ENCODE results near the gene LRRFIP1.
"Not testable (repeated sequence)": the region's sequence is repeated elsewhere in the genome, so short reads cannot be mapped to it uniquely, and the experiment has no call there.

Gene LRRFIP1

DNA sequence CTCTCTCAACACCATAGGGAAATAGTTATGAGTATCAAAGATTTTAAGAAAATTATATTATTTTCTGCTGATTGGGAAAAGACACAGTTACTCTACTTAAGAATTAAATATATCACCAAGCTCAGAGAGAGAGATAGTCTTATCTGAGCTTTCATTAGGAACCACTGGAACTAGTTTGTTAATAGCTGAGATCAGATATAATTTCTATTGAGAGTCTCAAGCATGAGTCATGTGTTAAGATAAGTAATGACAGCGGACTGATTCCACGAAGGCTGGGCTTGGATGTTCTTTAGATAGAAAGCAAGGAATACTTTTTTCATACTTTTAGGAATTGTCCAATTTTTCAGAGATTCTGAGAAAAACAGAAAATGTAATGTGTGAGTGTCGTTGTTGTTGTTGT lies 126.8 kb downstream of the LRRFIP1 start:
- no peak for DNase-seq

DNA sequence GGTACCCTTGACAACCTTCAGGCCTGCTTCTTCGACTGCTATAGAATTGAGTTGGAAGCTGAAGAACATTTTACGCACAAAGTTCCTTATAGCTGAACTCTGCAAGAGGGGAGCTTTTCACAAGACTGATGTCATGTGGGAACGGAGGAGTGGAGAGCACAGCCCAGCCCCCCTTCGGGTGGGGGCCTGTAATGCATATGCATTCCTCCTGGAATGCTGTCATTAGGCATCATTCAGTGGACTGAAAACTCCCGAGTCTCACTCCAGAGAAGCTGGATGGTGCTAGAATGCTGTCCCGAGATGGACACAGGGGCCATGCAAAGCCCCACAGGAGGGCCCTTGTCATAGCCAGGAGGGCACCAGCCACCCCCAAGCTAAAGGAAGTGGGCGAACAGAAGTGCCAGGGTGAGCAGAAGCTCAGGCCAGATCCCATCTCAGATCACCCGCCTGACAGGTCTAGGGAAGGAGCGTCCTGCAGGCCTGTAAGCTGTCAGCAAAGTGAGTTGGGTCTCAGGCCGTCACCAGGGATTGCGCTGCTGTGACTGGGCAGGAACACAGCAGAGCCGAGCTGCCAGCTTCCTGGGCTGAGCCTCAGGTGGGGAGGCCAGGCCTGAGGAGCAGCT lies 127.3 kb downstream of the LRRFIP1 start:
- no peak for DNase-seq

DNA sequence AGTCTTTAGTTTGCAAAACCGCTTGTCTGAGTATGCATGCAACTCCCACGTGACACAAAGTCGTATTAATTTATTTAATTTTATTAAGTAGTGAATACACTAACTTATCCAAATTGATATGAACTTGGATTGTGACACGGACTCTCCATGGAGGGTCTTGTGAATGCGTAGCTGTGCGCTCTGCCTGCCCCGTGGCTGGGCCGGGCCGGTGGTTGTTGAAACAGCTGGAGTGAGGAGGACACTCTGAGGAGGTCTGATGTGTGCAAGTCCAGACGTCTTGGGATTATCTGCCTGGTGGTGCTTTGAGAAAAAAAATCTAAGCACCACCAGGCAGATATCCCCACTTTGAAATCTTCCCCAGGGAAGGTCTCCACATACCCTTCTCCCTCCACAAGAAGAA lies 130.2 kb downstream of the LRRFIP1 start:
- no peak for DNase-seq

DNA sequence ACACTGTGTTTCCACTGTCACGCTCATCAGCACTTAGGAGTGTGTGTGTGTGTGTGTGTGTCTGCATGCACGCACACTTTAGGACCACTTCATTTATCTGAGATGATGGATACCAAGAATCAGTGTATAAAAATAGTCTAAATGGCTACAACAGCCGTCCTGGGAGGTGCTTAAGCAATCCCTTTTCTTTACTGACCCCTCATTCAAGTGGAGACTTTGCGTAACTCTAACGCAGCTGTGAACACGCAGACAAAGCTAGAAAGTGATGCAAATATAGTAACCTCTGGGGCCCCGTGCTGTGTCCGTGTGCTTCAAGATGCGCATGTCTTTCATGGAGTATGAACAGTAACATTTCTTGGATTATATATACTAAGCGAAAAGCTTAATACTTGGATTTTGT lies 130.8 kb downstream of the LRRFIP1 start:
- DNase-seq: no peak

DNA sequence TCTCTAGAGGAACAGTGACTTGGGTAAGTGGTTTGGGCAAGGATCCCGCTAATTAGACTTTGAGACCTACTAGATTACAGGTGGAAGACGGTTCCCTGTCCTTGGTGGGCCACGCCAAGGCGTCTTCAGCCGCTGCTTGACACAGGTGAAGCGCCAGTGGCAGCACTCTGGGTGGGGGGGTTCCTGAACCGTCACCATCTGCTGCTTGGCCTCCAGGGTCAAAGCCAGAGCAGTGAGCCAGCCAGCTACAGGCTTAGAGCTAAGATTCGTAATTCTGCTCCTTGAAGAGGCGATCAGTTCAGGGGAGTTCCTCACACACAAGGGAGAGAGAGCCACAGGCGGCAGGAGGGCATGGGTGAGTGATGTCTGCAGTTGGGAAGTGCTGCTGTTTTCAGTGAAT lies 131.8 kb downstream of the LRRFIP1 start:
- DNase-seq: no peak

DNA sequence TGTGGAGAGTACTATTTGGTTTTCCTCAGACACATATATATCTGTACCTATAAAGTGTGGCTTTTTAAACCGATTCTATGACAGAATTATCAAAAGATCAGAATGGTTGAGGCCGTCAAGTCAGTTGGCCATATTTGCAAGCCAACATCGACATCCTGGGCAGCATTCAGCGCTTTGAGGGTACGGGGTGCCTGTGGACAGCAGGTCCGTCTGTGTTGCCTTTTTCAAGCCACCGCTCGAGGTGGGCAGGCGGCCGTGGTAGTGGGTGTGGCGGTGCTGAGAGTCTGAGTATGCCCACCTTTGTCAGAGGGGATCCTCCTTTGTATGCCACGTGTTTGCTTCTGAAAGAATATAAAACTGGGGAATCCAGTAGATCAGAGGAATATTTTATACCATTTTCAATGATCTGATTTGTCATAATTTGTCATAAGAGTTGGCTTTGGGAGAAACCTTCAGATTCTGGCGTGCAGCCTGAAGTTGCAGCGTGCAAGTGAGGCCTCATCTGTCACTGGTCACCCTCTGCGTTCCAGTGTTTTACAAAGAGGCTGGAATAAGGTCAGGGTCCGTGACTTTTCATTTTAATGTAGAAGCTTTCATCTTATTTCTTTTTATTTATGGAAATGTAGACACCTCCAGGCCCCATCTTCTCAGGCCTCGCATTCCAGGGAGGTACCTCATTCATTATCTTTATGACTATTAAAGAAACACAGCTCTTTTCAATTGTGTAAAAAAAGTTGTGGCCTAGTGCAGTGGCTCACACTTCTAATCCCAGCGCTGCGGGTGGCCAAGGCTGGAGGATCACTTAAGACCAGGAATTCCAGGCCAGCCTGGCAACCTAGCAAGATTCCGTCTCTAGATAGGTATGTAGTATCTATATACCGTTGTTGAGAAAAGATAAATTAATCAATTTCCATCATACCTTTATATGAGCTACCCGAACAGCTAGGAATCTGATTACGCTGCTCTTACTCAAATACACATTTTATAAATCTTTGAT lies 133.4 kb downstream of the LRRFIP1 start:
- no peak for DNase-seq

DNA sequence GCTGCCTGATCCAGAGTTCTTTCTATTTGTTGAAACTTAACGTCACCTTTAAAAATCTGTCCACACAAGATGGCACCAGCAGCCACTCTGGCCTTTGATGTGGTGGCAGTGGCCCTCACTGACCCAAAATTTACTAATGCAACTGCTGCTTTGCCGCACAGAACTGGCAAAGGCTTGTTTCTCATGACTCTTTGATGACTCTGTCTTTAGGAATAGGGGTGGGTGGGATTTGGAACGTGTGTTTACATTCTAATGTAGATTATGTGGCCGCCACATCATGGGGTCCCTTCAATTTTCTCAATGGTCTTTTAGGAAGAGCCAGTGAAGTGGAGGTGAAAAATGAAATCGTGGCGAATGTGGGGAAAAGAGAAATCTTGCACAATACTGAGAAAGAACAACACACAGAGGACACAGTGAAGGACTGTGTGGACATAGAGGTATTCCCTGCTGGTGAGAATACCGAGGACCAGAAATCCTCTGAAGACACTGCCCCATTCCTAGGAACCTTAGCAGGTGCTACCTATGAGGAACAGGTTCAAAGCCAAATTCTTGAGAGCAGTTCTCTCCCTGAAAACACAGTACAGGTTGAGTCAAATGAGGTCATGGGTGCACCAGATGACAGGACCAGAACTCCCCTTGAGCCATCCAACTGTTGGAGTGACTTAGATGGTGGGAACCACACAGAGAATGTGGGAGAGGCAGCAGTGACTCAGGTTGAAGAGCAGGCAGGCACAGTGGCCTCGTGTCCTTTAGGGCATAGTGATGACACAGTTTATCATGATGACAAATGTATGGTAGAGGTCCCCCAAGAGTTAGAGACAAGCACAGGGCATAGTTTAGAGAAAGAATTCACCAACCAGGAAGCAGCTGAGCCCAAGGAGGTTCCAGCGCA lies 135.2 kb downstream of the LRRFIP1 start:
- not testable (repeated sequence) for DNase-seq

DNA sequence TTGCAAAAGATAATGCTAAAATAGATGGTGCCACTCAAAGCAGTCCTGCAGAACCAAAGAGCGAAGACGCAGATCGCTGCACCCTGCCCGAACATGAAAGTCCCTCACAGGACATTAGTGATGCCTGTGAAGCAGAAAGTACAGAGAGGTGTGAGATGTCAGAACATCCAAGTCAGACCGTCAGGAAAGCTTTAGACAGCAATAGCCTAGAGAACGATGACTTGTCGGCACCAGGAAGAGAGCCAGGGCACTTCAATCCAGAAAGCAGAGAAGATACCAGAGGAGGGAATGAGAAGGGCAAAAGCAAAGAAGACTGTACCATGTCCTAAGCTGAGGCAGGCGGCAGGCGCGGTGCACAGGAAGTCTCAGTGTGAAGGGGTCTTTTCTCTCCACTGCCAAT lies 136.4 kb downstream of the LRRFIP1 start:
- DNase-seq: no peak

DNA sequence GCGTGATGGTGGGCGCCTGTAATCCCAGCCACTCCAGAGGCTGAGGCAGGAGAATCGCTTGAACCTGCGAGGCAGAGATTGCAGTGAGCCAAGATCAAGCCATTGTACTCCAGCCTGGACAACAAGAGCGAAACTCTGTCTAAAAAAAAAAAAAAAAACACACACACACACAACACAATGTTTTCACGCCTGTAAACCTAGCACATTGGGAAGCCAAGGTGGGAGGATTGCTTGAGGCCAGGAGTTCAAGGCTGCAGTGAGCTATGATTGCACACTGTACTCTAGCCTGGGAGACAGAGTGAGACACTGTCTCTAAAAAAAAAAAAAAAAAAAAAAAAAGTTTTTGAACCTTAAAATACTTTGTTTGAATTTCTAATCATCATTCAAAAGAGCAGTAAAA lies 137.7 kb downstream of the LRRFIP1 start:
- DNase-seq: not testable (repeated sequence)

DNA sequence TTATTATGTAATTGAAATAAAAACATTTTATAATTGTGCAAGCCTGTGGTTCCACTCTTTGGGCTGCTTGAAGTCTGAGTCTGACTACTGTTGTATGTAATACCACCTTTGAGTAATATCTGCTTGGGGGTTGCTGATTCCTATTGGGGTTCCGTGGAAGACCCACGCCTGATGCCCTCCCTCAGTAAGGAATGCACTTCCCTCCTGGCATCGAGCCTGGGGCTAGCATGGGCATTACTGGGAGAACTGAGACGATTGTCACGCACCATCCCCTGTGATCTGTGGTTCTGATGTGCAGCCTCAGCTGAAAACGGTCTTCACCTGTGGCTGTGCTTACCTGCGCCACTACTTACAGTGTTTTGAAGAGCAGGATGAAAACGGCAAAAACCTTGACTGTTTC lies 138.5 kb downstream of the LRRFIP1 start:
- DNase-seq: no peak

DNA sequence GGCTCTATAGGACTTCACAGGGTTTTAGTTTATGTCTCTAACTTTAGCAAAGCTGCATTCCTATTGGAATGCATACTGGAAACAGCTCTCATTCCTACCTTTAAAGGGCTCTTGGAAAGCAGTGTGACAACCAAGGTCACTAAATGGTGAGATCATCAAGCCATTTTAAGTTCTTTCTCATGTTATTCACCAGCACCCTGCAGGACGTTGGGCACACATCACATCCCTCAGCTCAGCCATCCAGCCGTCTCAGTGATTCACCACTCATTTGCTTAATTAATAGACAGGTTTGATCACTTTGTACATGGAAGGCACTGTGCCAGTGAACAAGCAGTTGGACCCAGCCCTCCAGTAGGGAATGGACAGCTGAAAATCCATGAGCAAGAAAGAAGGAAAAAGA lies 139.0 kb downstream of the LRRFIP1 start:
- DNase-seq: no peak

DNA sequence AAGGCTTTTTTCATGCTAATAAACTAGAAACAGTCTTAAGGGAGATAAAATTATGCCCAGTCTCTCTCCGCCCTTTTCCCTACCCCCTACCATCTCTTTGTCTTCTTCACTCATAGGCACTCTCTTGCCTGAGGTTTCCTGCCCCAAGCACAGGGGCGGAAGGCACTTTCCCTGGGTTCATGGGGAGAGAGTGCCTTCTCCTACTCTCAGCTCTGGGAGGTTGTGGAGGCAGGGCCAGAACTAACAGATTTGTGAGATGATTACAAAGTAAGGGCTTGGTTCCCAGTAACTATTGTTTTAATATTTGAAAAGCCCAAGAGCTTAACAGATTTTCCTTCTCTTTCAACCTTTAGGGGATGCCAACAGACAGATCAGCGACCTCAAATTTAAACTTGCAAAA lies 145.1 kb downstream of the LRRFIP1 start:
- DNase-seq: no peak

DNA sequence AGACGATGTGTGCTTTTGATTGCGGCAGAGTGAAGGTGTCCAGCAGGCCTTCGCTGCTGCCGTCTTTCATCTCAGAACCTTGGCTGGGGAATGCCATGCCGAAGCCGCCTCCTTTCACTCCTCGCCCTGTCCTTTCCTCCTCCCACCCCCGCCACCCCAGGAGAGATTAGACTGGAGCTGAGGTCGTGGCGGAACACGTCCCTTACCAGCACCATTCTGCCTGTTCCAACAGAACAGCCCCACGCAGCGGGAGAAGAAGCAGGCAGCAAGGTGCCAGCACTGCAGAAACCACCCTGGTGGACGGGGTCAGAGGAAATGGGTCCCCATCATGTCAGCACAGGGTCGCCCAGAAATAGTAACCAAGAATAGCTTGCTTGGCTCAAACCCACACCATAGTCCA lies 146.4 kb downstream of the LRRFIP1 start:
- DNase-seq: no peak

DNA sequence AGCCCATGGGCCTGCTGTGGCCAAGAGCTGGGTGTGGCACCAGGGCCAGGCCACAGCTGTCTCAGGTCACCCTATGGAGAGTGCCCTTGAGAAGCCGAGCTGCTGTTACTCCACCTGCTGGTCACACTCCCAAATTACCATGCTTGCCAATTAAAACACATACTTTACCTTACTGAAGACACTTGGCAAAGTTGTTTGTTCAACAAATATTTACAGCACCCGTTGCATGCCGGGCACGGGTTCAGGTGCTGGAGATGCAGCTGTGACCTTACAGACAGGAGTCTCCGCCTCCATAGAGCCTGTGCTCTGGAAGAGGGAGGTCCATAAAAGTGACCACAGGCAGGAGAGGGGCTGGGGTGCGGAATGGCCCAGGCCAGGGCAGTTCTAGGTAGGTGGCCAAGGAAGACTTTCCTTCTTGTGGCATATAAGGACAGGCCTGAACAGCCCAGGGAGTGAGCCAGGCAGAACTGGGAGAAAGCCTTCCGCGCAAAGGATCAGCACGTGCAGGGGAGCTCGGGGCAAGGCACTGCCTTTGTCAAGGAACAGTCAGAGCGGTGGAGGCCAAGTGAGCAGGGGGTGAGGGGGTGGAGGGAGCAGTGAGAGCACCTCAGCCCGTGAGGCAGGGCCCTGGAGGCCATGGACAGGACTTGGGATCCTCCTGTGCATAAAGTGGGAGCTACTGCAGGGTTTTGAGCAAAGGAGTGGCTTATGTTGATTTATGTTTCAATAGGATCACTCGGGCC lies 147.6 kb downstream of the LRRFIP1 start:
- no peak for DNase-seq

DNA sequence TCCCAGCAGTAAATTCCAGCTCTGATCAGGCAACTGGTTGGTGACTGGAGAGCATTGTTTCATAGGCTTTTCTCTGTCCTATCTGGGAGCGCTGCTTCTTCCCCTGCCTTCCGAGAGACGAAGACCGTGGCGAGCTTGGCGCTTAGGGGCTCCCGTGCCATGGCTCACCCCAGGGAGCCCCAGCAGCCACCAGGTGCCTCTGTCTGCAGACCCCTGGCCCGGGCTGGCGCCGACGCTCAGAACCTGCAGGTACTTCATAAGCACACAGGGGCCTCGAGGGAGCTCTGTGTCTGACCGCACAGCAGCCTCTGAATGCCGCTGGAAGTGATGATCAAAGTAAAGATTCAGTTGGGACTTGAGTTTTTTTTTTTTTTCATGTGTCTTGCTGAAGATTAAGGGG lies 152.1 kb downstream of the LRRFIP1 start:
- no peak for DNase-seq

DNA sequence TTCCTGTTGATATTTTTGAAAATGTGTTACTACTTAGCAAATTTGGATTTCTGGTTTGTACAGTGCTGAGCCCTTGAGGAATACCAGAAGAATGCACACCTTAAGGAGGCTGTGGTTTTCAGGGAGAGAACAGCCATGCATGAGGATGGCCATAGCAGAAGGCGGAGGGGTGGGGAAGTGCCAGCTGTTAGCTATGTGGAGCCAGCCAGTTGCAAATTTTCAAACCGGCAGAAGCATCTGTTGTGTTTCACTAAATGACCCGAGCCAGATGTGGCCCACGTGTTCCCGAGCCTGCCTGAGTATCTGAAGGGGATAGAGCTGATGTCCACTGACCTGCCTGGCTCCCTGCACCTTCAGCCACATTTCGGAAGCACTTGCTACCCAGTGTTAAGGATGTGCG lies 154.8 kb downstream of the LRRFIP1 start:
- DNase-seq: no peak

DNA sequence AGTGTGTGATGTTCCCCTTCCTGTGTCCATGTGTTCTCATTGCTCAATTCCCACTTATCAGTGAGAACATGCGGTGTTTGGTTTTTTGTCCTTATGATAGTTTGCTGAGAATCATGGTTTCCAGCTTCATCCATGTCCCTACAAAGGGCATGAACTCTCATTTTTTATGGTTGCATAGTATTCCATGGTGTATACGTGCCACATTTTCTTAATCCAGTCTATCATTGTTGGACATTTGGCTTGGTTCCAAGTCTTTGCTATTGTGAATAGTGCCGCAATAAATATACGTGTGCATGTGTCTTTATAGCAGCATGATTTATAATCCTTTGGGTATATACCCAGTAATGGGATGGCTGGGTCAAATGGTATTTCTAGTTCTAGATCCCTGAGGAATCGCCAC lies 156.3 kb downstream of the LRRFIP1 start:
- not testable (repeated sequence) for DNase-seq

DNA sequence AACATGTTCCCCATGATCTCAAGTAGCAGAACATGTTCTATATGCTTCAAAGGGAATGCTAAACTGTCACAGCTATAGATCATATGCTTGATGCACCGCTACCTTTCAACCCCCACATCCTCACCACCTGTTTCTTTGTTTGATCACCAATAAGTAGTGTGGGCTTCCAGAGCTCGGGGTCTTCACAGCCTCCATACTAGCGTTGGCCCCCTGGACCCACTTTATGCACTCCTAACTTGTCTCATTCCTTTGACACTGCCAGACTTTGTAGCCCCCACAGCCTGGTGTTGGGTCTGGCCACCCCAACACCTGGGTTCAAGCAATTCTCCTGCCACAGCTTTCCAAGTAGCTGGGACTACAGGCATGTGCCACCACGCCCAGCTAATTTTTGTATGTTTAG lies 159.5 kb downstream of the LRRFIP1 start:
- DNase-seq: no peak

DNA sequence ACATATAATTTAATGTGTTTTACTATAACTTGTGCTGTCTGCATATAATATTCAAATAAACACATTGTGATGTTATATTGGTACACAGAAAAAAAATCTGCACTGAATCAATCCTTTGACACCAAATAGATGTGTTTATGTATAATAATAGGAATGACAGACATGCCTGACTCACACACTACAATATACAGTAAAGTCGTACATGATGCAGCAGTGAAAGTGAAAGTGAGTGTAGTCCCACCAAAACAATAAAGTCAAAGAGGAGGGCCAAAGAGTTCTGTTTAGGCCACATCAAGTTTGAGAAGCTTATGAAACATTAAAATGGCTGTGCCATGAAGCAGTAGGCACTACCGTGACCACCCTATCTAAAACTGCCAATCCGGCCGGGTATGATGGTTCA lies 163.0 kb downstream of the LRRFIP1 start:
- no peak for DNase-seq

DNA sequence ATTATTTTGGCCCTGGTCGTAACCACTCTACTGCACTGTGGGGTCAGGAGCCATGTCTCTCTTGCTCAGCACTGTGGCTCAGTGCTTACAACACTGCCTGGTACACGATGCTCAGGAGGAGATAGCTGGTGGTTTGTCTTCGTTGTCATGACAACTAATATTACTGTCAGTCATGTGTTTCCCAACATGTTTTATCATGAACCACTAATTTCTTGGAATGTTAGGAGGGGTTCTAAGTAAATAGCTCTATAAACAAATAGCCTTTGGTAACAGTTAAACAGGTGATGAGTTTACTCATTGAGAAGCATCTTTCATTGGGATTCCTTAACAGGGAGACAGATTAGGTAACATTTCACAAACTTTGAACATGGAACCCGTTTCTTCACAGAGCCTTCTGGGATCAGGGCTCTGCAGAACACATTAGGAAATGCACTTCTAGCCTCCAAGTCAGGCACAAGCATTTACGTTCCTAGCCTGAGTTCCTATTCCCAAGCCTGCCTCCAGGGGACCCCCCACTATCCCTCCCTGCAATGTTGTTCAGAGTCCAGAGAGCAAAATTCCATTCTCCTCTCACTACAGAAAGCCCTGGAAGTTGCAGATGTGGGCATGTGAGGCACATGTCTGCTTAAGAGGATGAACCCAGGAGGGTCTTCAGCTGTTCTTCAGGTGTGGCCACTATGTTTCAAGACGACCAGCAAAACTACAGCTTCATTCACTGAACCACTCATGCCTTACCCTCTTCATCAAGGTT lies 164.8 kb downstream of the LRRFIP1 start:
- no peak for DNase-seq

DNA sequence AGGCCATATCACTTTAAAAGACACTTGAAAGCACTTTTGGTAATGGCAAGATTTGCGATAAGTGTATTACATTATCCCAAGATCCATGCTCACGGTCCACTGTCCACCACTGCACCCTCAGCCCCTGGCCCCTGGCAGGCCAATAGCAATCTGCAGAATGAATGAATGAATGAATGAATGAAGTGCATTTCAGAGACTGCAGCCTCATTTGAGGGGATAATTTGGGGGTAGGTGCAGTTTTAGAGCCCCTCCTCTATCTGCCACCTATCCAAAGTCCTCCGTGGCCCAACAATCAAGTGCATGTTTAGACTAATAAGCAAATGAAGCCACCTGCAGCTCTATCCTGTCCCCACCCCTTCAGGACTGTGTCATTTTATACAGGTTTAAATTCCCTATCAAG lies 169.9 kb downstream of the LRRFIP1 start:
- DNase-seq: no peak
